GM18519 (cell line): ENCODE data around the gene SNX24.
"Not testable (repeated sequence)": the region's sequence is repeated elsewhere in the genome, so short reads cannot be mapped to it uniquely, and the experiment has no call there.

Experiments used
- ATAC-seq: cut with Tn5 transposase; IDR thresholded peaks from one replicate; pipeline ENCODE4 v1.9.1; 2021; ENCODE audit warnings: mild to moderate bottlenecking, moderate library complexity; ENCODE audit not compliant: unreplicated experiment, low FRiP score

The SNX24 gene

DNA sequence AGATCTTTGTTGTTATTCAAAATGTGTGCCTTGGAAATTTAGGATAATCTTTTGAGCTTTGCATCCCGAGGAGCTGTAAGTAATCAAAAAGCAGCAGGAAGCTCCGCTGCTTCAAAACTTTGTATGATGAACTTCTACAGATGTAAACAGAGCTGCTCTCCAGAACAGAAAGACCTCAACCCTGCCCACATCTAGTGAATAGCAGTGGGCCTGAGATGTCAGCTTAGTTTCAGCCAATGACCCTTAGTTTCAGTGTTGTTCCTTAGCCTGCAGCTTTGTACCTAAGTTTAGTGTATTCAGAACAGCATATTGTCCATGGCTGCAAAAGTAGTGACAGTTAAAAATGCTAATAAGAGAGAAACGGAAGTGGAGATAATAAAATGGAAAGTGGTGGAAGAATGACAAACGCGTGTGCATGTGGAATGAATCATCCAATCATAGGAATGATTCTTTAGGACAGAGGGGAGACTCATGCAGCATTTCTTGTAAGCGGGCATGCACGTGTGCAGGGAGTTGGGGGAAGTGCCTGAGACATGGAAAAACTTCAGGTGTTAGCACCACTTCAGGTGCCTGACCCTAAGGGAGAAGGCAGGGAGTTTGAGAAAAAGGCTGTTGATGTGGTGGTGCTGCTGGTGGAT, 24.9 kb downstream of the SNX24 start:
- ATAC-seq: no peak

DNA sequence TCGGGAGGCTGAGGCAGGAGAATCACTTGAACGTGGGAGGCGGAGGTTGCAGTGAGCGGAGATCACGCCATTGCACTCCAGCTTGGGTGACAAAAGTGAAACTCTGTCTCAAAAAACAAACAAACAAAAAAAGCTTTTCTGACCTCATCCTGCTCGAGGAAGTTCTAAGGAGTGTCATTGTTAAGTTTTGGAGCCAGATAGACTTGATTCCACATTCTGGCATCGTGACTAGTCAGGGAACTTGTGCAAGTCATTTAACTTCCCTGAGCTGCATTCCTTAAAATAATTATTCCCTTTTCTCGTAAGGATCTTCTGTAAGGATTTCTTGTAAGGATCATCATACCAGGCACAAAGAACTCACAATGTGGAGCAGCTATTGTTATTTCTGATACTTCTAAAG, 26.2 kb downstream of the SNX24 start:
- ATAC-seq: no peak

DNA sequence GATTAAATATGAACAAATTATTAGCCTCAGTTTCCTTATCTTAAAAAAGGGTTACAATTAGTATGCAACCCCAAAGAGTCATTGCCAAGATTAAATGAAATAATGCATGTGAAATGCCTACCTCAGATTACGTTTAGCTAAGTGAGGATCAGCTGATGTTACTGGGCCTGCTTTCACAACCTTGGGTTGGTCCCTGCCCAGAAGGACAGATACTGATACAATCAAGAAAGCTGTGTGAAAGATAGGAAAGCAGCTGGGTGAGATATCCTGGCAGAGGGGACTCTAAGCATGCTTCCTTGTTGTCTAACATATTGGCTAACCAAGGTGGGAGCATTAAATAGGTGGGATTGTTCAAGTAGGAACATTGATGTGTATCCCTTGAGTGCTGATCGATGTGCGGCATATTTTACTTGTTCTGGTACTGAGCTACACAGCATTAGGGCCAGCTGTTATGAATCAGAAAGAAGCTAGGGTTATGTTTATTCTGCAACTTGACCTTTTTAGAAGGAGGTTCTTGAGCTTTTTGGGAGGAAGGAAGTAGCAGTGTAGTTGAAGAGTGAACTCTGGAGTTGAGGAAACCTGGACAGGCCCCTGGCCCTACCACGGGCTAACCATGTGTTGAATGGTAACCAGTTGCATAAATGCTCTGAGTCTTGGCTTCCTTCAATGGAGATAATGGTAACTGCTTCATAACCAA, 28.9 kb downstream of the SNX24 start:
- no peak for ATAC-seq

DNA sequence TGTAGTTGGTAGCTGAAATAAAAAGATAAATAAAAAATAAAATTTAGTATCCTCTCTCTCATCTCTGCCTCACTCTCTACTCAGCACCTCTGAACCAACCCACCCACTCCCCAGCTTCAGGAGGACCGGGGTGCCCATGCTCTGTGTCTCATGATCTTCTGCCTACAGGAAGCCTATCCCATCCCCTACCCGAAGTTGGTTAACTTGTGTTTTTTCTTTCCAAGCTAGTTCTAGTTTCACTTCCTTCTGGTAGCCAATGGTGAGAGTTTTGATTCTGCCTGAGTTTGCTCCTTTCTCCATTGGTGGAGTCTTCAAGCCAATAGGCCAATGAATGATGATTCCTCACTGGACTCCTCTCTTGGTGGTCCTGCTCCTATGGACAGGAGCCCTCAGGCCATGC, 32.1 kb downstream of the SNX24 start:
- ATAC-seq: peak; percentile 67

DNA sequence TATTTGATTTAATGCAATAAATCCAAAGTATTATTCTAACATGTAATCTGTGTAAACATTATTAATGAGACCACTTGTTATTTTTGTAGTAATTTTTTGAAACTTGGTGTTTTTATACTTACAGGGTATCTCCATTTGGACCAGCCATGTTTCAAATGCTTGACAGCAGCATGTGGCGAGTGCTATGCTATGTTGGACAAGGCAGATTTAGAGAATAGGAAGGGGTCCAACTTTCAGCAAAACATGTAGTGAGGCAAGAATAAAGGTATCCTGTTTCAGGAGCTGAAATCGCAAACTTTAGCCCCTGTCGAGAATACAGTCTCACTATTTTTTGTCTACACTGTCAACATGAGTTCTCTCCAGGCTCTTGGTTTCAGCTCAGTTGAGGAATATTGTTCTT, 33.7 kb downstream of the SNX24 start:
- no peak for ATAC-seq

DNA sequence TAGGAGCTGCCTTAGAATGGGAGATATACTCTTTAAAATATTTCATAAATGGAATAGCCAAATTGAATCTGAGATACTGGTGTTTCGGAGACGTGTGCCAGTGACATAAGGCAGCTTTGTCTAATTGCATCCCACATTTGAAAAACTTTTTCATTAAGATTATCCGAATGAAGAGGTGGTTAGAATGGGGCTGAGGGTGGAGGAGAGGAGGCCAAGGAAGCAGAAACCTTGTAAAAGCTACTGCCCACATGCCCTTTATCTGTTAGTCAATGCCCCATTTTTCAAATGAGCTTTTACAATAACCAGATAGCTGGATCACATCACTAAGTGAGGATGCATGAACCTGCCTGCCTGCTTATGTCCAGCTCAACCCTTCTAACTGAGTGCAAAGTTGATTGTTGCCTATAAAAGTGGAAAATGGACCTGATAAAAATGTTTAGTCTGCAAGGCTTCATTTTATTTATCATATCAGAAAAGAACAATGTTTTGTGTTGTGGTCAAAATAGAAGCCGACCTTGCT, 34.8 kb downstream of the SNX24 start:
- no peak for ATAC-seq

DNA sequence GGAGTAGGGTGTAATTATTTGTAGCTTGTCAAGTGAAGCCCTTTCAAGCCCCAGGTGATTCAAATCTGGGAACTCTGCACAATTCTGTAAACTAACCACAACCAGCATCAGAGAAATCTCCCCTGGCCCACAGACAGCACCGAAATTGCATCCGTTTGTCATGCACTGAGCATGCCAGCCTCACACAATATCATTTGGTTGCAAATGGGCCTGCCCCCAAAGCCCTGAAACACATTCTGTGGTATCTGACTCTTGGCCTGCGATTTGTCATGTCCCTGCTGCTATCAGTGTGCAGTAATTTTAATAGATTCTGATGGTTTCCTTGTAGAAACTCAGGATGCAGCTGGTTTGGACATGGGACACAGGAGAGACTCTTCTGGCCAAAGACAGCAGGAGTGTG, 35.3 kb downstream of the SNX24 start:
- ATAC-seq: no peak

DNA sequence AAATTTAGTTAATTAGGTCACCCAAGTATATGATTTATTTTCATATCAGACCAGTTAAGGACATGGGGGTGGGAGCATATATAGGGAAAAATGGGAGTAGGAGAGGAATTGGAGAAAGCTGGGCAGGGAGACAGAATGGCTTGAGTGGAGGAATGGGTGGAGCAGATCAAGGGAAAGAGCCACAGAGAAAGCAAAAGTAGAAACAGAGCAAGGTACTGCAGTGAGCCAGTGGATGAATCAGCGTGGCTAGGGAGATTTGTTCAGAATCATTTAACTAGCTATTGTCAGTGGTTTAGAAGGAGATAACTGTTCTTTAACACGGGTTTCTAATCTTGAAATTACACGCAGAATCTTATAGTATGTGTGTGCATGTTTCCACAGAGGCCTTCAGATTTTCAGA, 37.4 kb downstream of the SNX24 start:
- no peak for ATAC-seq

DNA sequence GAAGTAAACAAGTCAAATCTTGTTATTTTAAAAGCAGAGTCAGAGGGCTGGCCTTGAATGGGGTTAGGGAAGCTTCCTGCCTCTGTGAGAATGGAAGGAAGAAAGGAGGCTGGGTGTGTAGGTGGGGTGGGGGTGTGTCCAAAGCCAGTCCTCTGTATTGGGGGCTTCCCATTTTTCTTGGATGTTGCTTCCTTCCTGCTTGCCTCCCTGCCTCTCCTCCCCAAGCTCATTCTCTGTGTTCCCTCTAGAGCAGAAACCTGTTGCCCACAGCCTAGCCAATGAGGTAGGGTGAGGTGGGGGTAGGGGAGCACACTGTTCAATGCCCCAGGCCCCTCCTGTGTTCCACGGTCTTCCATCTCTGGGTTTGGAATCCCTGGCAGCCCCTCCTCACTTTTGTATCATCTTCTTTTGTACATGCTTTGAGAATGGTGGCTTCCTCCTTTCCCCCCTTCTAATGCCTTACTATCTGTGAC, 39.7 kb downstream of the SNX24 start:
- ATAC-seq: no peak

DNA sequence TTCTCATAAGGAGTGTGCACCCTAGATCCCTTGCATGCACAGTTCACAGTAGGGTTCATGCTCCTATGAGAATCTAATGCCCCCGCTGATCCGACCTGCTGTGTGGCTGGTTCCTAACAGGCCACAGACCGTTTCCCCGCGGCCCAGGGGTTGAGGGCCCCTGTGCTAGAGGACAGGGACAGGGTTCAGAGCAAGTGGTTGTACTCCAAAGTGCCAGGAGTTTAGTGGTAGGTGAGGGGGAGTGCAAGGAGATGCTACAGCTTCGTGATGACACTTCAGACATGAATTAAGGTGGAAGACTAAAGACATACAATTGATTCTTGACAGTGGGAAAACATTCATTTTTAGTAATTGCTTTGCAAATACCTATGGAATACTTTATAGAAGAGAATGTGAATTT, 40.5 kb downstream of the SNX24 start:
- ATAC-seq: no peak

DNA sequence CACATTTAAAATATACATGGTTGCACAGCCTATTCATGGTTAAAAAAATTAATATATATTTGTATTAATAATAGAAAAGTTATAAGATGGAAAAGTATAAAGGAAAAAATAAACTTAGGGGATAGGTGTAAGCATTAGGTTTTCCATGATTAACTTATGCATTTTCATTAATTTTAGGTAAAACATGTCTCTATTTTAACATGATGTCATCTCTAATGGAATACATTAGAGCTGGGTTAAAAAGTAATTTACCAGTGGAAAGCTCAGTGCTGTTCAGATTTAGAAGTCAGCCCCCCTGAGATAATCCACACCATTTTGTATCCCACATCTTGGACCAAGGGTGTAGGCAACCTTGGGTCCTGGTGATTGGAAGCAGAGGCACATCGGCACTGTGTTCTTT, 49.7 kb downstream of the SNX24 start:
- ATAC-seq: no peak

DNA sequence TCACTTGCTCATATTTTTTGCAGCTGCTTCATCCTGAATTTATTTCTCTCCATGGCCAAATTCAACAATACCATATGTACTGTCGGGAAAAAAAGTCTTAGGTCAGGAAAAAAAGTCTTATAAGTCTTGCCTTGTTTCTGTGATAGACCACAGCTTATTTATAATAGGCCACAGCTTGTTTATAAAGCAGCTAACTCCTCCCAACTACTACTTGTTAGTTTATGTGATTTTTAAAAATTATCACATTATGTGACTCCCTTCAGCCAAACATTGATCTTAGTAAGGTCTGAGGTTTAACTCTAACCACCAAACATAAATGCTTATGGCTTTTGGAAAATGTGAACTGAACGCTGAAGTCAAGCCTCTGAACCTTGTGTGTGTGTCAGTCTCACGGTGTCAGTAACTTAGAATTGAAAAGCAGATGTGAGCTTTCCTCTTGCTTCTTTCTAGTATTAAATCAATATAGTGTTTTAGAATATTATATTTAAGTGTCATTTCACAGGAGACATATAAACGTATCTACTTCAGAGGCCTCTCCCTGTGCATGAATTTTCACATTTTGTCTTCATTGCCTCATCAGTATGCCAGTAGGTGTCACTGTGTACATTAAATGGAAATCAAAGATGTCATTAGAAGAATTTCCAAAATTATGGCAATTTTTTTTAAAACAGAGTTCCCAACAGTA, 51.3 kb downstream of the SNX24 start:
- no peak for ATAC-seq

DNA sequence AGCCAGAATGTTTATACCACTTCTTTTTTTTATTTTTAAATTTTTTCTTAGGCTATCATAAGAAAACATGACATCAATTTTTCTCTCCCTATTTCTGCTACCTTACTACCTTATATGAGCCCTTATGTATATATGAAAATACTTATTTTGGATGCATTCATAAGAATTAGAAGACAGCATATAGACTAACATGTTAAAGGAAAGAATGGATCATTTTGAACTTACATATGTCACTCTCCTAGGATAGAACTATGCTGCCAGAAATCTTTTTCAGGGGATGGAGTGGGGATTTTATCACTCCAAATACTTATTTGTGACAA, 51.8 kb downstream of the SNX24 start:
- no peak for ATAC-seq

DNA sequence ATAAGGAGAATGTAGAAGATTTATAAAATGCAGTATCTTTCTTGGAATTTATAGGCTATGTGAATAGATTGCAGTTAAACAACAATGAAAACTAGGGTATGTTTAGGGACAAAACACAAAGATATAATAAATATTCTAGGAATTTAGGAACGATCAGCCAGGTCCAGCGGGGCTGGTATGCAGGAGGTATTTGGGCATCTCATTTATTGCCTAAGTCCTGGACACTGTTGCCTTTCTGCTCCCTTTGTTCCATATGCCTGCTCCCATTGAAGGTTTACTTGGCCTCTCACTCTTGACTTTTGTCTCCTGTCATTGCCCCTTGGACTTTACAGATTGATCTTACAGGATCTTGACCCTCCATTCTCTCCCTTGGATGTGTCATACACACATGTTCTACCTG, 55.9 kb downstream of the SNX24 start:
- ATAC-seq: no peak

DNA sequence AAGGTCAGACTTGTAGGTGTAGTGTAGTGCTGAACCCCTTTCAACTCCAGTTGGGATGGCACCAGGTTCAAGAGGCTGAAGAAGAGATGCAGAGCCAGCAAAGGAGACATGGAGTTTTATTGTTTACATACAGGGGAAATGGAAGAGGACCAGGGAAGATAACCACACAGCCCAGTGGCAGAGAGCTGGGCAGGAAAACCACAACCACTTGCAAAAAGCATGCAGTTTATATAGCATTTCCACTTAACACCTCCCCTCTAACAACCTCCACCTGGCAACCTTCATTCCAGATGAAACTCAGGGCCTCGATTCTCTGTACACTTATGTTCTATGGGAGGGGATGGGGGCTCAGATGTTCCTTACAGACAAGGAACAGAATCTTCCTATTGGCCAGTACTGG, 56.9 kb downstream of the SNX24 start:
- no peak for ATAC-seq

DNA sequence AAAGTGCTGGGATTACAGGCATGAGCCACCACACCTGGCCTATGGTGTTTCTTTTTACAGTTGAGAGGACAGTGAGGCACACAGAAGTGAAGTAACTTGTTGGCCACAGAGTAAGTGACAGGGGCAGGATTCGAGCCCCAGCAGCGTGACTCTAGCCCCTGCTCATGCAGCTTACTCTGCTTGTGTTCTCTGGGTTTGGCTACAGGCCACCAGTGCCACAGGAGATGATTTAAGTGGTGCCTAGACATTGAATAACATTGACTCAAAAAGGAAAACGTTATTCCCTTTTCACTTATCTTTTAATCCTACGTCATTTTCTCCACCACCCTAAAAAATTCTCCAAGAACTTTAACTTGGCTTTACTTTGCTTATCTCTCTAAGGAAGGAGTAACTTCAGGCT, 61.4 kb downstream of the SNX24 start:
- no peak for ATAC-seq

DNA sequence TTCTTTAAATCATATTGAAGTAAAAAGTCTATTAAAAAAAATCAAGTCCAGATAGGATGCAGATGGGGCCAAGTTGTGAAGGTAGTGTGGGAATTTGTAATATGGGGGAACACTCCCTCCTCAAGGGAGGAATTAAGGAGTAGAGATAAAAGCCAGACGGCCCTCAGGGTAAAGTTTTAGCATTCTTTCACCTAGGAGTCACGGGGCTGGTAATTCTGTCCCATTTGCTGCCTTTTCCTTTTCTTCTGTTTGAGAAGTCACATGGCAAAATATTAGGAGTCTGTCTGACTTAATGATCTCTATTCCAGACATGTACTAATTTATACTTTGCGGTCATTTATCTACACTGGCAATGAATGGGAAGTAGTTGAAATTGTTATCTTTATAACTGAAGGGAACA, 61.9 kb downstream of the SNX24 start:
- no peak for ATAC-seq

DNA sequence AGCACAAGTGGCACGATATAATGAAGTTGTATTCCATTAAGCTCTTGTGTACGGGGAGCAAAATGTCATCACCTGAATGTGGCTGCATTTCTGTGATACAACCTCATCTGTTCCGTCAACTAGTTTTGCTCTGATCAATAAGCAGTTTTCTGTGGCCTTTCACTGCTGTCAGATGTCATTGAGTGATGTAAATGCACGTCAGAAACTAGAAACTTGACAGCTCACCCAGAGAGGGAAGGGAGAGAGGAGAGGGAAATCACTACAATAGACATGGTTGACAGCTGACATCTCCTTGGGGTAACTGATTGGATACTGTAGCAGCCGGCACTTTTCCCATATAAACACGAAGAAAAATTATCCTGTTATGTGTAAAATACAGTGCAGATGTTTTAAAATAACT, 62.7 kb downstream of the SNX24 start:
- no peak for ATAC-seq

DNA sequence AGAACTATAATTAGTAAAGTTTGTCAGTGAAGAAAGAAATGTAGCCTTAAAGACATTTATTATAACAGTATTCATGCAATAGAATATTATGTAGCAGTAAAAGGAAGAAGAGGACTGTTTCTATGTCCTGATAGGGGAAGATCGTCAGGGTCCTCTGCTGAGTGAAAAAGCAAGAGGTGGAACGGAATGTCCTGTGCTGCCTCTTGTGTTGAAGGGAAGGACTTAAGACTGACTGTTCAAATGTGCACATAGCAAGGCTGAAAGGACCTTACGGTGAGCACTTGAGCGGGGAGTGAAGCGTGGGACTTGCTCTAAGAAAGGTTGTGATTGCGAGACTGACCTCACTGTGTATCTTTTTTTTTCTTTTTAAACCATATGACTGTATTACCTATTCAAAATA, 63.2 kb downstream of the SNX24 start:
- ATAC-seq: no peak

DNA sequence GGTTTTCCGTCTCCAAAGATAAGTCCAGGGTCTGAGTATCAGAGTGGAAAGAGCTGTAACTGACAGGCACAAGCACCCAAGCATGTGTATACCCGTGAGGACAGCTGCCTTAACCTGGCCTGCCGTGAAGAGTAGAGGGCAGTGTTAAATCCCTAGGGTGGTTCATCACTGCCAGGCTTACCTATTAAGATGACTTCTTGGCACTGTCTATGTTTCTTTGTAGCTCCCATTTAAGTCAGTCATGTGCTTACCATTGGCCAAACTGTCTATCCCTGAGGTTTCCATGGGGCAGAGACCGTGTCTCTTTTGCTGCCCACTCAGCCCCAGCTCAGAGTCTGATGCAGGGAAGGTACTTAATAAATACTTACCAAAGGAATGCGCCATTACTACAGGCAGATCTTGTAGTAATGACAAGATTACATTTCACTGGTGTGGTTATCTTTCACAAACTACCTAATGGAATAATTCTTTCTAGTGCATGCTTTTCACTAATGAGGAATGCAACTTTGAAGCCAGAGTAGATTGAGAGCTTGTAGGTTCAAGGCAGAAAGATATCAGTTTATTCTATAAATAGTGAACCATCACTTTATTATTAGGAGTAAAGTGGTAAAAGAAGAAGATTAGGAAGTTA, 64.2 kb downstream of the SNX24 start:
- ATAC-seq: no peak

DNA sequence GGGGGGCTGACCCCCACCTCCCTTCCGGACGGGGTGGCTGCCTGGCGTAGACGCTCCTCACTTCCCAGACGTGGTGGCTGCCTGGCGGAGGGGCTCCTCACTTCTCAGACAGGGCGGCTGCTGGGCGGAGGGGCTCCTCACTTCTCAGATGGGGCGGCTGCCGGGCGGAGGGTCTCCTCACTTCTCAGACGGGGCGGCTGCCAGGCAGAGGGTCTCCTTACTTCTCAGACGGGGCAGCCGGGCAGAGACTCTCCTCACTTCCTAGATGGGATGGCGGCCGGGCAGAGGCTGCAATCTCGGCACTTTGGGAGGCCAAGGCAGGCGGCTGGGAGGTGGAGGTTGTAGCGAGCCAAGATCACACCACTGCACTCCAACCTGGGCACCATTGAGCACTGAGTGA, 68.0 kb downstream of the SNX24 start:
- not testable (repeated sequence) for ATAC-seq
